Measurements from ENCODE around the gene RANBP1. TPM values are rescaled to one million over a fixed set of nuclear protein-coding genes. Genes with fewer than 3 reads are reported as not detected.

The RANBP1 gene
- total and polyA plus RNA-seq, 2 of the 8 experiments (the other 6 are each of a cell fraction or from before 2014, with no cell fraction given), result 343 to 484 TPM

DNA sequence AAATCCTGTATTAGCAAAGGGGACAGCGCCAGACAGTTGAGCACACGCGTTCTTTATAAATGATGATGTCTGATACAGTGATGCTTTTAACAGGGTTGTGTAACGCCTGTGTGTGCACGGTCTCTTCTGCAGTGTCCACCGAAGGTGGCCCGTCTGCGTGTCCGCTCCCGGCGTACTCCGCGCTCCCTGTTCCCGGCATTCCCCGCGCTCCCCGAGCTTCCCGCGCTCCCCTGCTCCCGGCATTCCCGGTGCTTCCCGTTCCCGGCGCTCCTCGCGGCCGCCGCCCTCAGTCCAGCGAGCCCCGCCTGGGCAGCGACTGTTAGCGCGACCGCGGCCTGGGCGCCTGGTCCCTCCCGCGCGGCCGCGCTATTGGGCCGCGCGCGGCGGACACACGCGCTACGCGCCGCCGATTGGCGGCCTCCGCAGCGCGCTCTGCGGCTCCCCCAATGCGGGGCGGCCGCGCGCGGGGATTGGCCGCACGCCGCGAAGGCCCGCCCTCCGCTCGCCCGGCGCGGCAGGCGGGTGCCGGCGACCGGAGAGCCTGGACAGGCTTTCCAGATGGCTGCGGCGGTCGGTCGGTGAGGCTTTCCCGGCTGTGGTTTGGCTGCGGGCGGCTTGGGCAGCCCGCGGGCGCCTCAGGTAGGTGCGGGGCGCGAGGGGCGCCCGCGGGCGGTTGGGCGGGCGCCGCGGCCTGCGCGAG is 36.0 kb upstream of the RANBP1 start, which contains the start of gene DGCR8:
Gene DGCR8, plus strand, starts transcription at position 497 of the 700 bp plus-strand sequence. CDS start 5,723 bp downstream, outside the sequence.
- Histone ChIP-seq H3K14ac (ENCODE audit: insufficient read length) (no peak within 1 kb of the TSS), H3K79me2 (ENCODE audit: control insufficient read depth in 1 of 2, insufficient read depth in 2 of 2, low read length in 2 of 2) (peaks cover 27 to 45% of the 10 kb centered on the region in 2 experiments), H3K4me3 (ENCODE audit: extremely low read depth in 1 of 4, insufficient read depth in 2 of 4, low read depth in 3 of 4, low read length in 4 of 4) (peak within 1 kb of the TSS; percentile 81 to 99 (median 92)), H3K27me3 (replicated peaks in 1 of 4; ENCODE audit: control insufficient read depth in 3 of 4, extremely low read depth in 1 of 4, insufficient read depth in 3 of 4, low read length in 3 of 4) (no peaks in the 10 kb centered on the region), H3K9me3 (ENCODE audit: insufficient read depth in 2 of 2, low read depth in 1 of 2, low read length in 1 of 2) (no peaks in the 10 kb centered on the region), H3K36me3 (ENCODE audit: control insufficient read depth in 2 of 4, insufficient read depth in 4 of 4, low read length in 3 of 4) (peaks cover 0 to 2% (median 0%) of the 10 kb centered on the region in 4 experiments; a peak in 1 of 8 replicates), H4K20me1 (replicated peaks in 1 of 2; ENCODE audit: control insufficient read depth in 1 of 2, insufficient read depth in 2 of 2, low read length in 2 of 2) (peaks cover 15 to 31% of the 10 kb centered on the region in 2 experiments), H3K9ac (replicated peaks in 1 of 4; ENCODE audit: extremely low read depth in 1 of 4, low read depth in 3 of 4, low read length in 3 of 4) (peak within 1 kb of the TSS; percentile 67 to 98 (median 96)), H2BK15ac (ENCODE audit: low read length) (0 out of 2 replicates have a peak within 1 kb of the TSS, but pooled peaks have one; percentile 74), H2AK5ac (ENCODE audit: low read depth, low read length) (peak within 1 kb of the TSS; percentile 98), H2BK120ac (replicated peaks; ENCODE audit: low read depth, low read length) (no peak within 1 kb of the TSS), H3K23ac (ENCODE audit: insufficient read length) (no peak within 1 kb of the TSS), H2AFZ (ENCODE audit: low read length) (no peak within 1 kb of the TSS), H4K8ac (ENCODE audit: extremely low read depth, insufficient read depth, low read length) (peak within 1 kb of the TSS; percentile 94), H2BK5ac (ENCODE audit: low read depth, low read length) (peak within 1 kb of the TSS; percentile 89), H3K23me2 (ENCODE audit: low read depth, low read length) (peaks cover 9% of the 10 kb centered on the region), H3K79me1 (ENCODE audit: low read depth, low read length) (peaks cover 22% of the 10 kb centered on the region), H3K18ac (ENCODE audit: extremely low read depth, low read length) (peak within 1 kb of the TSS; percentile 78), H4K91ac (replicated peaks; ENCODE audit: insufficient read length, low read length) (peak within 1 kb of the TSS; percentile 22), H3K56ac (replicated peaks; ENCODE audit: insufficient read length, low read depth, low read length) (peak within 1 kb of the TSS; percentile 62), H2BK12ac (ENCODE audit: low read depth, low read length) (no peak within 1 kb of the TSS), H3K27ac (ENCODE audit: low read depth, low read length) (peak within 1 kb of the TSS; percentile 79), H3K4me1 (replicated peaks in 1 of 4; ENCODE audit: control insufficient read depth in 3 of 4, insufficient read depth in 4 of 4, low read length in 3 of 4) (peaks cover 3 to 19% (median 11%) of the 10 kb centered on the region in 4 experiments), H3K4ac (replicated peaks; ENCODE audit: insufficient read length, low read depth, low read length) (peak within 1 kb of the TSS; percentile 46), H2BK20ac (ENCODE audit: low read length) (no peak within 1 kb of the TSS), H3K4me2 (ENCODE audit: insufficient read depth in 1 of 2, low read depth in 2 of 2, low read length in 2 of 2) (peak within 1 kb of the TSS; percentile 87 to 99), H4K5ac (ENCODE audit: insufficient read length, low read depth, low read length) (peak within 1 kb of the TSS; percentile 66)
- DNase-seq (ENCODE audit: low read depth in 1 of 2, low spot score in 2 of 2) (peak; percentile 64 to 91), FAIRE-seq (no peak)
- 1% methylated on average over 58 of the region's 100 CpGs; no CpG with 5 or more reads in 1 of the 2 experiments for WGBS, 2 experiments (ENCODE audit: extremely low coverage in 1 of 2, insufficient coverage in 1 of 2, insufficient read length in 1 of 2, insufficient replicate concordance in 2 of 2, low coverage in 1 of 2, low lambda C conversion rate in 2 of 2, missing lambda C conversion rate in 1 of 2)
- ChIA-PET CTCF (ENCODE audit: partially characterized antibody) (no interaction called here), POLR2A (ENCODE audit: partially characterized antibody) (interaction anchor here (0.6 to 1.9 kb wide), 18 partner anchors 8 to 126 kb away, joined by 3 to 11 read pairs (median 4); partner anchors contain the start of genes RANBP1 and TRMT2A)
- TF ChIP-seq HDAC2 (IDR thresholded peaks at IDR 0.05; ENCODE audit: borderline replicate concordance in 1 of 2, low read depth in 2 of 2, low read length in 2 of 2) (no peak), PHF8 (conservative IDR thresholded peaks at IDR 0.05; ENCODE audit: low read depth, low read length) (peak; percentile 64), BRCA1 (IDR thresholded peaks at IDR 0.05; ENCODE audit: low read depth, low read length) (no peak), POLR2A (IDR thresholded peaks at IDR 0.05; ENCODE audit: control extremely low read depth in 1 of 2, low read depth in 2 of 2, low read length in 2 of 2) (peak; percentile 73 to 89), POLR2AphosphoS5 (IDR thresholded peaks at IDR 0.05; ENCODE audit: low read depth, low read length) (peak; percentile 89), SP4 (IDR thresholded peaks at IDR 0.05; ENCODE audit: low read length) (no peak), SIX5 (IDR thresholded peaks at IDR 0.05; ENCODE audit: low read depth, low read length) (no peak)
- TF ChIP-seq, protein P1, sequence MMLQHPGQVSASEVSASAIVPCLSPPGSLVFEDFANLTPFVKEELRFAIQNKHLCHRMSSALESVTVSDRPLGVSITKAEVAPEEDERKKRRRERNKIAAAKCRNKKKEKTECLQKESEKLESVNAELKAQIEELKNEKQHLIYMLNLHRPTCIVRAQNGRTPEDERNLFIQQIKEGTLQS (IDR thresholded peaks at IDR 0.05; ENCODE audit: insufficient read depth, low read depth, low read length), result no peak
- TF ChIP-seq, protein P2, sequence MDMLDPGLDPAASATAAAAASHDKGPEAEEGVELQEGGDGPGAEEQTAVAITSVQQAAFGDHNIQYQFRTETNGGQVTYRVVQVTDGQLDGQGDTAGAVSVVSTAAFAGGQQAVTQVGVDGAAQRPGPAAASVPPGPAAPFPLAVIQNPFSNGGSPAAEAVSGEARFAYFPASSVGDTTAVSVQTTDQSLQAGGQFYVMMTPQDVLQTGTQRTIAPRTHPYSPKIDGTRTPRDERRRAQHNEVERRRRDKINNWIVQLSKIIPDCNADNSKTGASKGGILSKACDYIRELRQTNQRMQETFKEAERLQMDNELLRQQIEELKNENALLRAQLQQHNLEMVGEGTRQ (IDR thresholded peaks at IDR 0.05; ENCODE audit: low read length), result no peak

Data from H1 (cell line).